Loucy (cell line): ENCODE results near the gene SMIM23.

Experiments used
- H2AFZ ChIP-seq: fragments of 200-600 bp; sonication (generic); 2 replicates; pipeline ENCODE4 v1.6.0; 2016; ENCODE audit warnings: antibody characterized with exemption, mild to moderate bottlenecking, low read length, moderate library complexity
- H3F3A ChIP-seq: fragments of 200-600 bp; 2 replicates; pipeline ENCODE4 v1.6.0; 2016; ENCODE audit warnings: antibody characterized with exemption, low read depth, mild to moderate bottlenecking
- H3K27me3 ChIP-seq: fragments of 200-600 bp; sonication (generic); 2 replicates; pipeline ENCODE4 v1.6.1; 2014; ENCODE audit warnings: low read length, mild to moderate bottlenecking; ENCODE audit not compliant: insufficient read depth, poor library complexity, severe bottlenecking
- H3K36me3 ChIP-seq: fragments of 200-600 bp; sonication (generic); 2 replicates; pipeline ENCODE4 v1.6.1; 2016; ENCODE audit warnings: low read length; ENCODE audit not compliant: insufficient read depth
- H3K4me1 ChIP-seq: fragments of 200-600 bp; sonication (generic); 2 replicates; pipeline ENCODE4 v1.5.1; 2014; ENCODE audit warnings: low read length, mild to moderate bottlenecking; ENCODE audit not compliant: insufficient read depth, poor library complexity, severe bottlenecking
- H3K4me2 ChIP-seq: fragments of 200-600 bp; sonication (generic); 2 replicates; pipeline ENCODE4 v1.6.0; 2014; ENCODE audit warnings: antibody characterized with exemption, low read length, low read depth, mild to moderate bottlenecking; ENCODE audit not compliant: poor library complexity, severe bottlenecking
- H3K4me3 ChIP-seq: fragments of 200-600 bp; sonication (generic); 2 replicates; pipeline ENCODE4 v1.5.1; 2014; ENCODE audit warnings: low read length, mild to moderate bottlenecking, mixed read lengths; ENCODE audit not compliant: poor library complexity, severe bottlenecking
- H3K79me2 ChIP-seq: fragments of 200-600 bp; sonication (generic); 2 replicates; pipeline ENCODE4 v1.6.1; 2014; ENCODE audit warnings: low read length; ENCODE audit not compliant: insufficient read depth
- H3K9ac ChIP-seq: fragments of 200-600 bp; sonication (generic); 2 replicates; pipeline ENCODE4 v1.6.0; 2014; ENCODE audit warnings: mild to moderate bottlenecking, low read depth, low read length, moderate library complexity; ENCODE audit not compliant: poor library complexity, severe bottlenecking
- H3K9me2 ChIP-seq: fragments of 200-600 bp; sonication (generic); replicated peaks from 2 replicates; pipeline ENCODE4 v1.6.1; 2016; ENCODE audit warnings: low read depth, low read length, mixed read lengths
- H3K9me3 ChIP-seq: fragments of 200-600 bp; sonication (generic); 2 replicates; pipeline ENCODE4 v1.6.1; 2014; ENCODE audit warnings: mild to moderate bottlenecking, antibody characterized with exemption, low read length, low read depth; ENCODE audit not compliant: insufficient read depth
- H4K20me1 ChIP-seq: fragments of 200-600 bp; sonication (generic); 2 replicates; pipeline ENCODE4 v1.6.0; 2014; ENCODE audit warnings: antibody characterized with exemption, low read length, mild to moderate bottlenecking; ENCODE audit not compliant: insufficient read depth, poor library complexity, severe bottlenecking
- CTCF ChIP-seq: fragments of 200-600 bp; sonication (generic); conservative IDR thresholded peaks from 2 replicates; pipeline ENCODE4 v1.5.1; 2014; ENCODE audit warnings: mild to moderate bottlenecking, antibody characterized with exemption, low read length
- EZH2phosphoT487 ChIP-seq: fragments of 200-600 bp; IDR thresholded peaks from 2 replicates; pipeline ENCODE4 v1.6.1; 2018; ENCODE audit warnings: antibody characterized with exemption, mild to moderate bottlenecking, moderate library complexity, borderline replicate concordance

Gene SMIM23

DNA sequence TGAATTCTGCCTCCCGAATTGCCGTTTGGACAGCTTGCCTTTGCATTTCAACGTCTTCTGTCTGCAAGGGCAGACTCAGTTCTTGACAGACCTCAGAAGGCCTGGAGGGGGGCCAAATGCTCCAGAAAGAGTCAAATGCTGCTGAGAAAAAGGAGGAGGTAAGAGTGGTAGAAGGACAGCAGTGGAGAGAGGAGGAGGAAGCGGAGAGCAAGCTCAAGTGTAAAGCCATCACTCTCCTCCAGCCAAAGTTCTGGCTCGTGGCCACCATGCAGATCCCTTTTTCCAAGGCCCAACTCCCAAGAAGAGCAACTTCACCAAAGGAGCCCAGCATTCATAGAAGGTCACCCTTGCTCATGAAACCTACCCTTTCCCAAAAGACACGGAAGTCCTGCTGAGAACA, 36.9 kb upstream of the SMIM23 start:
- Histone ChIP-seq H3K79me2 (no peaks in the 10 kb centered on the region), H3F3A (no peaks in the 10 kb centered on the region), H3K9me3 (no peaks in the 10 kb centered on the region), H3K9me2 (no peaks in the 10 kb centered on the region), H3K27me3 (no peaks in the 10 kb centered on the region), H3K9ac (no peak overlapping the region), H4K20me1 (no peaks in the 10 kb centered on the region), H3K4me3 (no peak overlapping the region), H3K4me2 (no peak overlapping the region), H3K36me3 (no peaks in the 10 kb centered on the region), H2AFZ (no peak overlapping the region), H3K4me1 (no peaks in the 10 kb centered on the region)
- TF ChIP-seq CTCF: no peak
- TF ChIP-seq EZH2phosphoT487: no peak

DNA sequence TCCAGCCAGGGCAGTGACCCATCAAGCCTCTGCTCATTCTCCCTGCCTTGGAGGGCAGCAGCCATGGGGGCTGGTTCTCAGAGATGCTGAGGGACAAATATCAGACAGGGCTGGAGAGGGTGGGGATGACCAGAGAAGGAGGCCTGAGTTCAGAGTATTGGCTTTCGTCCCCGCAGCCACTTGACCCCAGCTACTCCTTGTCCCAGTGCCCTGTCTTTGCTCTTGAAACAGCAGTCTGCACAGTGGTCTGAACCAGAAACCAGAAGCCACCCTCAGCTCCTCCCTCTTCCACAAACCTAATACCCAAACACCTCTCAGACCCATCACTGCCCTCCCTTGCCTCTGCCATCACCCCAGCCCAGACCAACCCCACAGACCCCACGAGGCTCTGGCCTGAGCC, 36.3 kb upstream of the SMIM23 start:
- no peak overlapping the region for H3K4me3 ChIP-seq
- no peaks in the 10 kb centered on the region for H3K79me2 ChIP-seq
- no peaks in the 10 kb centered on the region for H3K9me2 ChIP-seq
- no peaks in the 10 kb centered on the region for H3K27me3 ChIP-seq
- H3K4me2 ChIP-seq: no peak overlapping the region
- H3K36me3 ChIP-seq: no peaks in the 10 kb centered on the region
- H3K9ac ChIP-seq: no peak overlapping the region
- no peaks in the 10 kb centered on the region for H4K20me1 ChIP-seq
- no peak overlapping the region for H2AFZ ChIP-seq
- H3K9me3 ChIP-seq: no peaks in the 10 kb centered on the region
- TF ChIP-seq EZH2phosphoT487: no peak
- TF ChIP-seq CTCF: no peak
- no peaks in the 10 kb centered on the region for H3F3A ChIP-seq
- H3K4me1 ChIP-seq: no peaks in the 10 kb centered on the region

- H3K4me2 ChIP-seq: no peak overlapping the region
- H3K9me2 ChIP-seq: no peaks in the 10 kb centered on the region
- H3F3A ChIP-seq: no peaks in the 10 kb centered on the region
- no peaks in the 10 kb centered on the region for H3K36me3 ChIP-seq
- peak; percentile 44 for TF ChIP-seq CTCF
- TF ChIP-seq EZH2phosphoT487: no peak
- no peak overlapping the region; the same call in 1 of the 2 replicates for H2AFZ ChIP-seq
- H4K20me1 ChIP-seq: no peaks in the 10 kb centered on the region
- no peak overlapping the region for H3K4me3 ChIP-seq
- no peaks in the 10 kb centered on the region for H3K9me3 ChIP-seq
- H3K9ac ChIP-seq: no peak overlapping the region
- H3K79me2 ChIP-seq: no peaks in the 10 kb centered on the region
- no peaks in the 10 kb centered on the region for H3K27me3 ChIP-seq
- H3K4me1 ChIP-seq: no peaks in the 10 kb centered on the region
These were observed 35.3 kb upstream of the SMIM23 start for GRCh38 chr5:171750311-171750788.
